Measurements from ENCODE around the gene PYGO1. TPM values are rescaled to one million over a fixed set of nuclear protein-coding genes. Genes with fewer than 3 reads are reported as not detected.
A peak's percentile ranks its signal among the peaks of the same experiment; 100 is the strongest.
"Not testable (repeated sequence)": the region's sequence is repeated elsewhere in the genome, so short reads cannot be mapped to it uniquely, and the experiment has no call there.

PYGO1 gene
- total RNA-seq, 2 experiments from 2014 or later = not detected

DNA sequence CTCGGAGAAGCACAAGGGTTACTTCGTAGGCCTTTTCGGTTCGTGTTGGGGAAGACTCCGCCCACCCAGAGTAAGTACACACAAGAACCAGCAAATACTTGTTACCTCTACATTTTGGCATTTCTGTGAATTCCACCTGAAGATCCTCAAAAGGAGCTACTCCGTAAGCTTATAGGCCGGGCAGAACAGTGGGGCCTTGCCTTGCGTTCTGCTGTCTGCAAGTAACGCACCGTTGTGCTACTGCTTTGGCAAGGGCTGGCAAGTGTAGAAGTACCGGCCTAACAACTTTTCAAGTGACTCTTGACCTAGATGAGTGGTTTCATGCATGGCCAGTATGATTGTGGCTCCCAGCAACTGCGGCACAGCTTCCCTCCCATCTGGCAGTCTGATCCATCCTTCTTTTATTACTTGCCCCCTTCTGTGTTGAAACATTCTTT lies 73.7 kb downstream of the PYGO1 start:
- ATAC-seq (no peak), DNase-seq (no peak)
- no peak overlapping the region for H3K4me3 Mint-ChIP-seq
- CTCF ChIA-PET = interaction anchor here (2.6 kb wide), 1 partner anchor 11 kb away, joined by 10 read pairs; no protein-coding TSS in a partner anchor
- H3K36me3 Mint-ChIP-seq = no peaks in the 10 kb centered on the region
- H3K4me1 Mint-ChIP-seq = no peaks in the 10 kb centered on the region
- H3K27ac Mint-ChIP-seq = no peak overlapping the region
- no peaks in the 10 kb centered on the region for H3K9me3 Mint-ChIP-seq (ENCODE audit: low read depth)
- peaks cover 9% of the 10 kb centered on the region for H3K27me3 Mint-ChIP-seq

DNA sequence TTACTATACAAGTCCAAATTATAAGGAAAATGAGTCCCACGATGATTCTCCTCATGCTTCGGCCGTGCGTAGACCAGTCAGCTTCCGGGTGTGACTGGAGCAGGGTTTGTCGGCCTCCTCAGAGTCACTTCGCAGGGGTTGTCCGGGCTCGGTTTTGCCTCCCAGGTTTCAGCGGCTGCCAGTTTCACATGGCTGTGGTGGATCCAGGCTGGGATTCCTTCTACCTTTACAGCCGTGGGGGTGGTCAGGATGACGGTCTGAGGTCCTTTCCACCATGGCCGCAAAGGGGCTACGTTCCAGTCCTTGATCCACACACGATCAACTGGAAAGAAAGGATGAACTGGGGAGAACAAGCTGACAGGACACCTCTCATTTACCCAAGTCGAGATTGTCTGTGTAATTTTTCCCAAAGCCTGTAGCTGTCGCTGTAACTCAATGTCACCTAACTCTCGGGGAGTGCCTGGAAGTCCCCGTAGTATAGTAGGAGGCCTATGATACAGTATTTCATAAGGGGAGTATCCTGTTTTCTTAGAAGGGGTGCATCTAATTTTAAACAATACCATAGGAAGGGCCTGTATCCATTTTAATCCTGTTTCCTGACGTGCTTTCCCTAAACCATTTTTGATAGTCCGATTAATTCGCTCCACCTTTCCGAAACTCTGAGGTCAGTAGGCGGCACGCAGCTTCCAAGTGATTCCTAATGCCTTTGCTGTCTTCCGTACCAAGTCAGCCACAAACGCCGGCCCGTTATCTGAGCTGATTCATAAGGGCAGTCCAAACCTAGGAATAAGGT lies 74.3 kb downstream of the PYGO1 start:
- ATAC-seq; H3K9me3 Mint-ChIP-seq (ENCODE audit: low read depth); H3K36me3 Mint-ChIP-seq; H3K27ac Mint-ChIP-seq; H3K27me3 Mint-ChIP-seq; H3K4me3 Mint-ChIP-seq; DNase-seq; H3K4me1 Mint-ChIP-seq: not testable (repeated sequence)
- CTCF ChIA-PET = interaction anchor here (2.6 kb wide), 1 partner anchor 12 kb away, joined by 10 read pairs; no protein-coding TSS in a partner anchor

DNA sequence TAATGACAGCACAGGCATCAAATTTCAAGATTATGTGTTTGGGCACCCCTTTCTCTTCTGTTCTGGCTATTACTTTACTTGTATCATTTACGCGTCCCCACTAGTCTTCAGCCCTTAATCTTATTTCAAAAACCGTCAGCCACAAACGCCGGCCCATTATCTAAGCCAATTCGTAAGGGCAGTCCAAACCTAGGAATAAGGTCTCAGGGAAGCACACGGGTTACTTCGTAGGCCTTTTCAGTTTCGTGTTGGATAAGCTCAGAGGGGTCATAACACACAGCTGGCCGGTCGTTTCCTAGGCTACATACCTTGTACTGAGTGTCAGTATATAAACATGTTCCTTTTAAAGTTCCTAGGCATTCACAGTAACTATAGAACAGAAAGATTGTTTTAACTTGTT lies 75.0 kb downstream of the PYGO1 start:
- DNase-seq (no peak), ATAC-seq (no peak)
- H3K27me3 Mint-ChIP-seq = peaks cover 5% of the 10 kb centered on the region
- CTCF ChIA-PET = interaction anchor here (2.6 kb wide), 1 partner anchor 13 kb away, joined by 10 read pairs; no protein-coding TSS in a partner anchor
- no peaks in the 10 kb centered on the region for H3K4me1 Mint-ChIP-seq
- H3K4me3 Mint-ChIP-seq = no peak overlapping the region
- H3K27ac Mint-ChIP-seq = no peak overlapping the region
- H3K9me3 Mint-ChIP-seq (ENCODE audit: low read depth) = no peaks in the 10 kb centered on the region
- no peaks in the 10 kb centered on the region for H3K36me3 Mint-ChIP-seq

DNA sequence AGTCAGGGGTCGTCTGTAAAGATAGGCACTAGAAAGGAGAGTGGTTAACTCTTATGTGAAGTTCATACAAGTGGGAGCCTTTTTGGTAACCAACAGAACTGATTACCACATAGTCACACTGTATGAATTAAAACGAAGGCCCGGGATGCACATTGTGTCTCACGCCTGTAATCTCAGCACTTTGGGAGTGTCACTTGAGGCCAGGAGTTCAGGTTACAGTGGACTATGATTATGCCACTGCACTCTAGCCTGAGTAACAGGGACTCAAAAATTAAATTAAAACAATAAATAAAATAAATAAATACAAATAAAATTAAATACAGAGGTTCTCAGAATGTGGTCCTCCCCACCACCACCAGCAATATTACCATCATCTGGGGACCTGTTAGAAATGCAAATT lies 80.6 kb downstream of the PYGO1 start:
- H3K4me1 Mint-ChIP-seq = no peaks in the 10 kb centered on the region
- no peak overlapping the region for H3K4me3 Mint-ChIP-seq
- CTCF ChIA-PET = no interaction called here
- no peaks in the 10 kb centered on the region for H3K9me3 Mint-ChIP-seq (ENCODE audit: low read depth)
- DNase-seq (no peak), ATAC-seq (no peak)
- H3K27me3 Mint-ChIP-seq = peaks cover 18% of the 10 kb centered on the region
- no peaks in the 10 kb centered on the region for H3K36me3 Mint-ChIP-seq
- H3K27ac Mint-ChIP-seq = no peak overlapping the region

DNA sequence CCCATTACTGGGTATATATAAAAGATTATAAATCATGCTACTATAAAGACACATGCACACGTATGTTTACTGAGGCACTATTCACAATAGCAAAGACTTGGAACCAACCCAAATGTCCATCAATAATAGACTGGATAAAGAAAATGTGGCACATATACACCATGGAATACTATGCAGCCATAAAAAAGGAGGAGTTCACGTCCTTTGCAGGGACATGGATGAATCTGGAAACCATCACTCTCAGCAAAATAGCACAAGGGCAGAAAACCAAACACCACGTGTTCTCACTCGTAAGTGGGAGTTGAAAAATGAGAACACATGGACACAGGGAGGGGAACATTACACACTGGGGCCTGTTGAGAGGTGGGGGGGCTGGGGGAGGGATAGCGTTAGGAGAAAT lies 82.7 kb downstream of the PYGO1 start:
- H3K4me1 Mint-ChIP-seq; ATAC-seq; H3K9me3 Mint-ChIP-seq (ENCODE audit: low read depth); CTCF ChIA-PET; H3K36me3 Mint-ChIP-seq; H3K4me3 Mint-ChIP-seq; DNase-seq; H3K27ac Mint-ChIP-seq: not testable (repeated sequence)
- peaks cover 23% of the 10 kb centered on the region for H3K27me3 Mint-ChIP-seq

DNA sequence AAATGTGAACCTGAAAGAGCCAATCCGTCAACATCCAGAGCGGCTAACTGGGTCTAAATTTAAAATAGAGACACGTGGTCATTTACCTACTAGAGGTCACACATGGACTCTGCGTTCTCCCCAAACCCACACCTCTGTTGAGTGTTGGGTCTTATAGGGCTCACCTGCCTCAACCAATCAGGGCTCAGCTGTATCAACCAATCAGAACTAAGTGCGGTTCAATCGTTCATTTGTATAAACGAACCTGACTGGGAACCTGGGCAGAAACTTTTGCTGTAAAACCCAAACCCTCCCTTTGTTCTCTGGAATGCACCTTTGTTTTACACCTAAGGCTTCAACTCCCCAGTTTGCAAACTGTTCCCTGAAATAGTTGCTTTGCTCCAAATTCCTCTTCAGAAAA lies 89.0 kb downstream of the PYGO1 start:
- H3K9me3 Mint-ChIP-seq (ENCODE audit: low read depth) = no peaks in the 10 kb centered on the region

DNA sequence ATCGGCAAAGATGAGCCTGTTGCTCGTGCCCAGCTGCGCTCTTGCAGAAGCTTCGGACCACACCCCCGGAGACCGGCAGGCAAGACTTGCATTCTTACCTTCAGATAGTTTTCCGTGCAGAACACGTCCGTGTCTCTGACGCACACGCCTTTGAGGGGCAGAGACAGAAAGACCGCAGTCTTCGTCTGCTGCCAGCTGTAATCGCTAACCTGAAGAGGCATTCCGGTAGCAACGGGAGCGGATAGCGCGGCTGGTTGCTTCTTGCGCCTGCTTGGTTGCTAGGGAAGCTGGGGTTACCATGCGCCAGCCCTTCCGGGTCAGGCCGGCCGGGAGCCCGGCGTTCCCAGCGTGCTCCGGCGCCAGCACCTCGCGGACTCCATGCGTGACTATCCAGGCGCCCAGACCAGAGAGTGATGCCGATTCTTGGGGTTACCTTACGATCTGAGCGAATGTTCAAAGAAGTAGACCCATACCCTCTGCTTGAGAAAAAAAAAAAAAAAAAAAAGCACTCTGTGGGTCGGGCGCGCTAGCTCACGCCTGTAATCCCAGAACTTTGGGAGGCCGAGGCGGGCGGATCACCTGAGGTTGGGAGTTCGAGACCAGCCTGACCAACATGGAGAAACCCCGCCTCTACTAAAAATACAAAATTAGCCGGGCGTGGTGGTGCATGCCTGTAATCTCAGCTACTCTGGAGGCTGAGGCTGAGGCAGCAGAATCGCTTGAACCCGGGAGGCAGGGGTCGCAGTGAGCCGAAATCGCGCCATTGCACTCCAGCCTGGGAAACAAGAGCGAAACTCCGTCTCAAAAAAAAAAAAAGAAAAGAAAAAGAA lies 89.8 kb downstream of the PYGO1 start:
- Mint-ChIP-seq H3K4me1 (peaks cover 12% of the 10 kb centered on the region), H3K4me3 (peak overlapping the region; percentile 75)

More for the DNA sequence above, 89.0 kb downstream of the PYGO1 start:
- Mint-ChIP-seq H3K4me1 (peaks cover 12% of the 10 kb centered on the region), H3K27me3 (peaks cover 20% of the 10 kb centered on the region), H3K36me3 (no peaks in the 10 kb centered on the region), H3K4me3 (peak overlapping the region; percentile 75), H3K27ac (no peak overlapping the region)
- no peak for ATAC-seq
- no peak for DNase-seq
- CTCF ChIA-PET = no interaction called here

DNA sequence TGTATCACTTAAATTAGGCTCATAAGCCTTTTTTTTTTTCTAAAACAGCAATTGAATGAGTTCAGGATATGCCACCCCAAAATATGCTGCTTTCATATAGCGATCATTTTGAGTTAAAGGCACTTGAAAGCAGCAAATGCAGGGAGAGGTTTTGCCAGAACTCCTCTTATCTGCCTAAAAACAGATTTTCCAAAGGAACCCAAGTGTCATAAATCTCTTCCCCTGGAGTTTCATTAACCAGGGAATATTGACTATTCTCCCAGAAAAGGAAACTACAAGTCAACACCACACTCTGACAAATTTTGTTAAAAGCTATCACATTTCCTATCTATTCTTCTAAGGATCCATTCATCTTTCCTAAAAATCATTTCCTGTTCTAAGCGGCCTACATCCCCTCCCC lies 91.4 kb downstream of the PYGO1 start:
- Mint-ChIP-seq H3K27ac (no peak overlapping the region), H3K36me3 (no peaks in the 10 kb centered on the region), H3K4me3 (no peak overlapping the region), H3K4me1 (peaks cover 12% of the 10 kb centered on the region), H3K9me3 (ENCODE audit: low read depth) (no peaks in the 10 kb centered on the region), H3K27me3 (no peaks in the 10 kb centered on the region)
- CTCF ChIA-PET = no interaction called here
- no peak for DNase-seq
- no peak for ATAC-seq

More for the DNA sequence above, 89.8 kb downstream of the PYGO1 start:
- H3K9me3 Mint-ChIP-seq (ENCODE audit: low read depth); H3K27ac Mint-ChIP-seq; H3K36me3 Mint-ChIP-seq: not testable (repeated sequence)
- ATAC-seq (peak; percentile 96), DNase-seq (peak; percentile 81)
- peaks cover 12% of the 10 kb centered on the region for H3K27me3 Mint-ChIP-seq
- CTCF ChIA-PET = interaction anchor here (1.2 kb wide), 1 partner anchor 90 kb away, joined by 3 read pairs; the partner anchor contains the start of genes CCPG1 and PIERCE2

DNA sequence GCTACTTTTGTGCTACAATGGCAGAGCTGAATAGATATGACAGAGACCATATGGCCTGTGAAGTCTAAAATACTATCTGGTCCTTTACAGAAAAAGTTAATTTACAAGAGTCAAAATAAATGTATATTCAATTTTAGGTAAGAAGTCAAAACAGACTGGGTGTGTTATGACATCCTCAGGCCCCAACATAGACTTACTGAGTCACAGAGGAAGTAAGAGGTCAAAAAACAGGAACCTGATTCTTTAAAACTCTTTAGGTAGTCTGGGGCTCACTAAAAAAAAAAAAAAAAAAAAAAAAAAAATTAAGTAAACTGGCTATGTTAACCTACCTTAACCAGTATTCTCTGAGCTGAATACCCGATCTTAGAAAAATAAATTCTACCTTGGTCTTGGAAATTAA lies 93.2 kb downstream of the PYGO1 start:
- no peak for DNase-seq
- H3K9me3 Mint-ChIP-seq (ENCODE audit: low read depth) = no peaks in the 10 kb centered on the region
- H3K27ac Mint-ChIP-seq = no peak overlapping the region
- H3K4me3 Mint-ChIP-seq = no peak overlapping the region
- no peaks in the 10 kb centered on the region for H3K36me3 Mint-ChIP-seq
- peaks cover 12% of the 10 kb centered on the region for H3K4me1 Mint-ChIP-seq
- CTCF ChIA-PET = interaction anchor here (0.6 kb wide), 1 partner anchor 24 kb away, joined by 3 read pairs; no protein-coding TSS in a partner anchor
- H3K27me3 Mint-ChIP-seq = no peaks in the 10 kb centered on the region
- ATAC-seq = no peak

DNA sequence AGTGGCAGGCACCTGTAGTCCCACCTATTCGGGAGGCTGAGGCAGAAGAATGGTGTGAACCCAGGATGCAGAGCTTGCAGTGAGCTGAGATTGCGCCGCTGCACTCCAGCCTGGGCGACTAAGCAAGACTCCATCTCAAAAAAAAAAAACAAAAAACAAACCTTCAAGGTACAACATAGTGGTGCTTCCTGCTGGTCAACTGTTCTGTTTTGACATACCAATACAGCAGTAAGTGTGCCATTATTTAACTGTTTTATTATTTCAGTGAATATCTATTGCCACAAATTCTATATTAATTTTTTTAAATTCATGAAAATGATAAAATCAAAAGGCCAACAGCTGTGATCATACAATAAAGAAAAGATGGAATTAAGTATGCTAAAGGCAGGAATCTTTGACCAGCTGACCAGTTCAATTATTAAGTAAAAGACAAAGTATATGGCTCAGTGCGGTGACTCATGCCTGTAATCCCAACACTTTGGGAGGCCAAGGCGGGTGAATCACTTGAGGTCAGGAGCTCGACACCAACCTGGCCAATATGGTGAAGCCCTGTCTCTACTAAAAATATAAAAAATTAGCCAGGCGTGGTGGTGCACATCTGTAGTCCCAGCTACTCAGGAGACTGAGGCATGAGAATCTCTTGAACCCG lies 99.1 kb downstream of the PYGO1 start:
- H3K4me3 Mint-ChIP-seq; DNase-seq; H3K9me3 Mint-ChIP-seq (ENCODE audit: low read depth); CTCF ChIA-PET; H3K27ac Mint-ChIP-seq; H3K4me1 Mint-ChIP-seq; H3K27me3 Mint-ChIP-seq; ATAC-seq; H3K36me3 Mint-ChIP-seq: not testable (repeated sequence)

Other genes with a start within 250 kb of the PYGO1 start
- gene CCPG1, start 180.0 kb downstream of the PYGO1 start, total RNA-seq = 10 to 100 TPM; 19.2 to 22.0 TPM
- gene PIERCE2, start 179.8 kb downstream of the PYGO1 start, total RNA-seq = not detected
- not detected for gene DNAAF4, start 80.1 kb downstream of the PYGO1 start, total RNA-seq
- not detected for gene PRTG, start 154.8 kb upstream of the PYGO1 start, total RNA-seq